Vagina (tissue), 2 donors: ENCODE results near the gene PTGER2.

Experiments used
- POLR2A ChIP-seq, 2 donors: fragments of 450-650 bp; IDR thresholded peaks; one replicate each; pipeline ENCODE4 v1.6.1; 2017; ENCODE audit warnings: antibody characterized with exemption in 2 of 2, mild to moderate bottlenecking in 2 of 2, moderate library complexity in 2 of 2
- POLR2AphosphoS5 ChIP-seq, 2 donors: sonication (generic); formaldehyde crosslinking; IDR thresholded peaks; one replicate each; pipeline ENCODE4 v1.9.0; 2017; ENCODE audit warnings: antibody characterized with exemption in 2 of 2, mild to moderate bottlenecking in 2 of 2, low read depth in 1 of 2; ENCODE audit not compliant: insufficient read depth in 1 of 2
- TF ChIP-seq, protein P1 (sequence below), 3 experiments: fragments of 450-650 bp in 2 of 3; fragments of 200-600 bp in 1 of 3; sonication (generic) in 1 of 3; IDR thresholded peaks; one replicate each; pipeline ENCODE4 v1.5.1; 2017 to 2019; ENCODE audit warnings: antibody characterized with exemption in 3 of 3, mild to moderate bottlenecking in 2 of 3, moderate library complexity in 2 of 3

DNA sequence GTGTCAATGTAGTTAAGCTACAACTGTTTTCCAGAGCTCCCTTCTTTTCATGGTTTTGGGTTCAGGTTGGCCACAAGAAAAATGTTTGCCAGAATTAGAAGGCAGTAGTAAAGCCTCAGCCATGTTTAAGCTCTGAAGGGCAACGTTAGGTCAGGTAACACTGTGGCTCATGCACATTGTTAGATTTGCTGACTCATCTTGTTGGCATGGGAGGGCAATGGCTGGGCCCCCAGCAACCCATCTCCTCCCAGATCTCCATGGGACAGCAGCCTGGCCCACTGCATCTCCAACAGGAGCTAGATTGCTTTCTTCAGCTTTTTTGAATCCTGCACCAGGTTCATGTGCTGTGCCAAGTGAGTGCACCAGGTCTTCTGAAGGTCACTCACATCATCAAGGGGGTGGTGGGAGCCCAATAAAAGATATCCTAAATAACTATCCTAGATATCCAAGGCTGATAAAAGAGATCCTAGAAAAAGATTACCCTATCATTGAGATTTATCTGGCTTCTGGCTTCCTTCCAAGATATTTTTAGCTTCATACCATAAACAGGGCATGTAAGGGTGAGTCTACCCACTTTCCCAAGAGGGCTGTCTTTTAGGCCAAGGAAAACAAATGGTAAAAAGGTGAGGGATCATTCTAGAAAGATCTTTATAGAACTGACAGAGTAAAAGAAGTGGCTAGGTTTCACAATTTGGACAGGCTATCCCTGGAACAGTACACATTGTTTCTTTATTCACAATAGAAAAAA is 28.9 kb downstream of the PTGER2 start:
- TF ChIP-seq, protein P1, sequence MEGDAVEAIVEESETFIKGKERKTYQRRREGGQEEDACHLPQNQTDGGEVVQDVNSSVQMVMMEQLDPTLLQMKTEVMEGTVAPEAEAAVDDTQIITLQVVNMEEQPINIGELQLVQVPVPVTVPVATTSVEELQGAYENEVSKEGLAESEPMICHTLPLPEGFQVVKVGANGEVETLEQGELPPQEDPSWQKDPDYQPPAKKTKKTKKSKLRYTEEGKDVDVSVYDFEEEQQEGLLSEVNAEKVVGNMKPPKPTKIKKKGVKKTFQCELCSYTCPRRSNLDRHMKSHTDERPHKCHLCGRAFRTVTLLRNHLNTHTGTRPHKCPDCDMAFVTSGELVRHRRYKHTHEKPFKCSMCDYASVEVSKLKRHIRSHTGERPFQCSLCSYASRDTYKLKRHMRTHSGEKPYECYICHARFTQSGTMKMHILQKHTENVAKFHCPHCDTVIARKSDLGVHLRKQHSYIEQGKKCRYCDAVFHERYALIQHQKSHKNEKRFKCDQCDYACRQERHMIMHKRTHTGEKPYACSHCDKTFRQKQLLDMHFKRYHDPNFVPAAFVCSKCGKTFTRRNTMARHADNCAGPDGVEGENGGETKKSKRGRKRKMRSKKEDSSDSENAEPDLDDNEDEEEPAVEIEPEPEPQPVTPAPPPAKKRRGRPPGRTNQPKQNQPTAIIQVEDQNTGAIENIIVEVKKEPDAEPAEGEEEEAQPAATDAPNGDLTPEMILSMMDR (IDR thresholded peaks at IDR 0.05) = no peak
- TF ChIP-seq POLR2A (IDR thresholded peaks at IDR 0.05) (no peak), POLR2AphosphoS5 (IDR thresholded peaks at IDR 0.05; ENCODE audit: insufficient read depth in 1 of 2, low read depth in 1 of 2) (no peak)
